ENCODE results near the gene NCF2. TPM values are rescaled to one million over a fixed set of nuclear protein-coding genes. Genes with fewer than 3 reads are reported as not detected.
A peak's percentile ranks its signal among the peaks of the same experiment; 100 is the strongest.

The NCF2 gene
- total RNA-seq, 1 experiment from 2014 or later = 65.5 TPM

DNA sequence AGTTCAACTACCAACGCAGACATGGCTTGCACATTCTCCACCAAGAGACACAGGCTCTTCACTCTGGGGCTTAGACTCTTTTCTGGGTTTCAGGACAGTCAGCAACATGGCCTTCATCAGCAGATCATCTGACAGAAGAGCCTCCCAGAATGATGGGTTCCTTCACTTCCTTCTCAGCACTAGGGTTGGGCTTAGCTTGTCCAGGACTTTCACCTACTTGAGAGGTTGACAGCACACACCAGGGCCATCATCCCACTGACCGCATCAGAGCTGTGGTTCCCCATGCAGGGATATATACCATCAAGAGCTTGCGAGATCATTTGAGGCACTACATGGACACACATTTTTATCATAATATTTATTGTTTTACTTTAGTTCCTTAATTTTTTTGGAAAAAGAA is 10.4 kb upstream of the NCF2 start:
- intact Hi-C loops (cut with micrococcal nuclease; ENCODE audit: unreplicated experiment) = no loop called here
- Histone ChIP-seq H3K36me3 (ENCODE audit: low read depth) (no peaks in the 10 kb centered on the region), H3F3A (ENCODE audit: insufficient read depth, low read depth) (no peaks in the 10 kb centered on the region; the same call in 1 of the 2 replicates), H3K79me2 (ENCODE audit: low read depth) (no peaks in the 10 kb centered on the region), H4K20me1 (ENCODE audit: insufficient read depth) (no peaks in the 10 kb centered on the region), H3K9me3 (ENCODE audit: insufficient read depth, low read depth) (no peaks in the 10 kb centered on the region), H2AFZ (no peak overlapping the region), H3K4me2 (no peak overlapping the region), H3K27ac (peak overlapping the region; percentile 39), H3K9me2 (ENCODE audit: insufficient read depth) (no peaks in the 10 kb centered on the region), H3K4me3 (no peak overlapping the region), H3K27me3 (ENCODE audit: insufficient read depth, low read depth) (no peaks in the 10 kb centered on the region), H3K4me1 (replicated peaks; ENCODE audit: insufficient read depth) (peaks cover 9% of the 10 kb centered on the region; the same call in 1 of the 2 replicates)
- BruUV-seq (replicated peaks) = no TSS peak
- TF ChIP-seq EZH2 (IDR thresholded peaks at IDR 0.05; ENCODE audit: low read depth) = no peak
- TF ChIP-seq, protein P1, sequence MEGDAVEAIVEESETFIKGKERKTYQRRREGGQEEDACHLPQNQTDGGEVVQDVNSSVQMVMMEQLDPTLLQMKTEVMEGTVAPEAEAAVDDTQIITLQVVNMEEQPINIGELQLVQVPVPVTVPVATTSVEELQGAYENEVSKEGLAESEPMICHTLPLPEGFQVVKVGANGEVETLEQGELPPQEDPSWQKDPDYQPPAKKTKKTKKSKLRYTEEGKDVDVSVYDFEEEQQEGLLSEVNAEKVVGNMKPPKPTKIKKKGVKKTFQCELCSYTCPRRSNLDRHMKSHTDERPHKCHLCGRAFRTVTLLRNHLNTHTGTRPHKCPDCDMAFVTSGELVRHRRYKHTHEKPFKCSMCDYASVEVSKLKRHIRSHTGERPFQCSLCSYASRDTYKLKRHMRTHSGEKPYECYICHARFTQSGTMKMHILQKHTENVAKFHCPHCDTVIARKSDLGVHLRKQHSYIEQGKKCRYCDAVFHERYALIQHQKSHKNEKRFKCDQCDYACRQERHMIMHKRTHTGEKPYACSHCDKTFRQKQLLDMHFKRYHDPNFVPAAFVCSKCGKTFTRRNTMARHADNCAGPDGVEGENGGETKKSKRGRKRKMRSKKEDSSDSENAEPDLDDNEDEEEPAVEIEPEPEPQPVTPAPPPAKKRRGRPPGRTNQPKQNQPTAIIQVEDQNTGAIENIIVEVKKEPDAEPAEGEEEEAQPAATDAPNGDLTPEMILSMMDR (conservative IDR thresholded peaks at IDR 0.05) = no peak
- CTCF ChIA-PET = no interaction called here
- peak in 1 of 2 experiments; percentile 29 for DNase-seq
- POLR2A ChIA-PET (ENCODE audit: unreplicated experiment) = no interaction called here

DNA sequence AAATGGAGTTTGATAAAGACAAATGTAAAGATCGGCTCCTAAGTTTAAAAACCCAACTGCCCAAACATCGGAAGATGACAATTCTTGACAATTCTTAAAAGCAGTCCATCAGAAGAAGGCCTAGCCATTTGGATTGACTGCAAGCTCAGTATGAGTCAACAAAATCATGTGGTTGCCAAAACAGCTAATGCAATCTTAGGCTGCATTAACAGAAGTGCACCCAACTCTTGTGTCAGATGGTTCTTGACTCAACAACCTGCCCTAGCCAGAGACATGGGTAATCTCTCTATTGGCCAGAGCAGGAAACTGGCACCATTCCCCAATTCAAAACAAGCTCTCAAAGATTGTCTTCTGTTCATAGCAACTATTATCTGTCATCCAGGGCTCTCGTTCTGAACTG is 9.9 kb upstream of the NCF2 start:
- H2AFZ ChIP-seq = no peak overlapping the region
- POLR2A ChIA-PET (ENCODE audit: unreplicated experiment) = no interaction called here

DNA sequence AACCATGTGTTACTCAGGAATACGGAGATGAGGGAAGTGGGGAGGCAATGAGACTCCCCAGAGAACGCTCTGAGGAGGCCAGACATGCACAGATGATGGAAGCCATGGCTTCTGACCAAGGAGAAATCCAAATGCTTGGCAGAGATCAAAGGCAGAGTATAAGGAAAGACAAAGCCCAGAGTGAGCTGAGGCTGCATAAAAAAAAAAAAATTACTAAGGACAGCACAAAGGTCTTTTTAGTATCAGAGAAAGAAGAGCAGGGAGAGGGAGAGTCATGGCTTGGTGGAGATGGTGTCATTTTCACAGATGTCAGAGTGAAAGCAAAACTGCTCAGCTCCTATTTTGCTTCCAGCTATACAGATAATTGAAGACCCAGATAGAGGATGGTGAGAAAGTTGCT is 8.1 kb upstream of the NCF2 start:
- H2AFZ ChIP-seq = peak overlapping the region; percentile 58; the same call in 1 of the 2 replicates
- no TSS peak for BruUV-seq (replicated peaks)
- H3K79me2 ChIP-seq (ENCODE audit: low read depth) = no peaks in the 10 kb centered on the region
- peaks cover 9% of the 10 kb centered on the region; the same call in 1 of the 2 replicates for H3K4me1 ChIP-seq (replicated peaks; ENCODE audit: insufficient read depth)
- H3K36me3 ChIP-seq (ENCODE audit: low read depth) = no peaks in the 10 kb centered on the region
- H3K4me2 ChIP-seq = no peak overlapping the region
- no peaks in the 10 kb centered on the region for H3K9me3 ChIP-seq (ENCODE audit: insufficient read depth, low read depth)
- no peaks in the 10 kb centered on the region for H3K9me2 ChIP-seq (ENCODE audit: insufficient read depth)
- no peaks in the 10 kb centered on the region for H4K20me1 ChIP-seq (ENCODE audit: insufficient read depth)
- TF ChIP-seq, protein P1 (conservative IDR thresholded peaks at IDR 0.05) = no peak
- no peak for TF ChIP-seq EZH2 (IDR thresholded peaks at IDR 0.05; ENCODE audit: low read depth)
- H3K4me3 ChIP-seq = no peak overlapping the region
- peak in 1 of 2 experiments; percentile 3 for DNase-seq
- H3F3A ChIP-seq (ENCODE audit: insufficient read depth, low read depth) = no peaks in the 10 kb centered on the region; the same call in 1 of the 2 replicates
- intact Hi-C loops (cut with micrococcal nuclease; ENCODE audit: unreplicated experiment) = no loop called here
- ChIA-PET CTCF (no interaction called here), POLR2A (ENCODE audit: unreplicated experiment) (no interaction called here)
- no peak overlapping the region for H3K27ac ChIP-seq
- H3K27me3 ChIP-seq (ENCODE audit: insufficient read depth, low read depth) = no peaks in the 10 kb centered on the region

More for the DNA sequence above, 9.9 kb upstream of the NCF2 start:
- H3F3A ChIP-seq (ENCODE audit: insufficient read depth, low read depth) = no peaks in the 10 kb centered on the region; the same call in 1 of the 2 replicates
- BruUV-seq (replicated peaks) = no TSS peak
- peak in 1 of 2 experiments; percentile 58 for DNase-seq
- CTCF ChIA-PET = interaction anchor here (0.8 kb wide), 1 partner anchor 9 kb away, joined by 4 read pairs; no protein-coding TSS in a partner anchor
- TF ChIP-seq, protein P1 (conservative IDR thresholded peaks at IDR 0.05) = no peak
- intact Hi-C loops (cut with micrococcal nuclease; ENCODE audit: unreplicated experiment) = no loop called here
- peak overlapping the region; percentile 39 for H3K27ac ChIP-seq
- H3K9me2 ChIP-seq (ENCODE audit: insufficient read depth) = no peaks in the 10 kb centered on the region
- H3K27me3 ChIP-seq (ENCODE audit: insufficient read depth, low read depth) = no peaks in the 10 kb centered on the region
- no peaks in the 10 kb centered on the region for H4K20me1 ChIP-seq (ENCODE audit: insufficient read depth)
- no peaks in the 10 kb centered on the region for H3K79me2 ChIP-seq (ENCODE audit: low read depth)
- H3K4me2 ChIP-seq = 0 out of 2 replicates have a peak overlapping the region, but pooled peaks have one; percentile 4
- no peaks in the 10 kb centered on the region for H3K9me3 ChIP-seq (ENCODE audit: insufficient read depth, low read depth)
- H3K4me1 ChIP-seq (replicated peaks; ENCODE audit: insufficient read depth) = peaks cover 9% of the 10 kb centered on the region; the same call in 1 of the 2 replicates
- no peaks in the 10 kb centered on the region for H3K36me3 ChIP-seq (ENCODE audit: low read depth)
- no peak overlapping the region for H3K4me3 ChIP-seq
